Activated T-cell treated with anti-CD3 and anti-CD28 coated beads for 24 hours (primary cell): ENCODE results near the gene SEC23A.
"Not testable (repeated sequence)": the region's sequence is repeated elsewhere in the genome, so short reads cannot be mapped to it uniquely, and the experiment has no call there.

ENCODE experiments used
- DNase-seq: peaks from one replicate; pipeline ENCODE4 v3.0.0-alpha.2; 2020; ENCODE audit warnings: low read depth

The SEC23A gene

DNA sequence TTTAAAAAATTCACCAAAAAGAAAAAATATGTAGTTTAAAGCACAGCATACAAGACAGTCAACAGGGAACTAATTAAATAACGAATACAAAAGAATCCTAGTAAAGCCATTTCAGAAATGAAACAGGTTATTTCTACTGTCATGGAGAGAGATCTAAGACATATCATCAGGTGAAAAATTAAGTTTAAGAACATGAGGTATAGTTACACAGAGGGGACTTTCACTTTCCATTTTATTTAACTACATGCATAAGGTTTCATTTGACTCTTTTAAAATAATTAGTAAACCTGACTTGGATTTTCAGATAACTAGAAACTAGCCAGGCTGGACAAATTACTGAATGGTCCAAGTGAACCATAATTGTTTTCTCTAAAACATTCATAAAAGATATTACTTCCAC lies 11.3 kb downstream of the SEC23A start:
- no peak for DNase-seq

DNA sequence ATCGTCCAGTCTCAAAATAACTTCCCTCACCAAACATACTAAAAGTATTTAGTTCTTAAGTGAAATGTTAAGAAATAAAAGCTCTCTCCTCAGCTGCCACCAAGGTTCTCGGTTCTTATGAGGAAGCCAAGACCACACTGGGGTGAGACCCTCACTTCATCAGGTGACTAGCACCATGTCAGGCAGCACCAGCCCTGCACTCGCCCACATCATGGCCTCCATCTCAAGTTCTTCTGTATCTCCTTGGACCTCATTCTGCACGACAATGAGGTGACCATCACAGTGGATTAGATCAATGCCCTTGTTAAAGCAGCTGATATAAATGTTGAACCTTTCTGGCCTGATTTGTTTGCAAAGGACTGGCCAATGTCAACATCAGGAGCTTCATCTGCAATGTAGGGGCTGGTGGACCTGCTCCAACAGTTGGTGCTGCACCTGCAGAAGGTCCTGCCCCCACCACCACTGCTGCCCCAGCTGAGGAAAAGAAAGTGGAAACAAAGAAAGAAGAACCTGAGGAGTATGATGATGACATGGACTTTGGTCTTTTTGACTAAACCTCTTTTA lies 12.4 kb downstream of the SEC23A start:
- DNase-seq = no peak

DNA sequence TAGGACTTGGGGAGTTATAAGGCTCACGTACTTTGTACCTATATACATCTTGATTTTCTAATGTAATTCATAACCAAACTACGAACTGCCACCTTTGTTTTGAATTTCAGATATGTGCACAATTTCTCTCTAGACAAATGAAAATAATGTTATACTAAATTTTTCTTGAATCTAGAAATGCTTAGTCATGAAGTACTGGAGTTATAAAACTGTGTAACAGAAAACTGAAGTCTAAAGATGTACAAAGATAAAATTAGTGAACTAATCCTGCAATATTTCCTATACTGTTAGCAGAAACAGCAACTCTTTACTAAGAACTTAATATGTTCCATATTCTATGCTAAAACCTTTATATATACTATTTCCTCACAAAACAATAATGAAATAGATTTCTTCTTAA lies 15.5 kb downstream of the SEC23A start:
- no peak for DNase-seq

DNA sequence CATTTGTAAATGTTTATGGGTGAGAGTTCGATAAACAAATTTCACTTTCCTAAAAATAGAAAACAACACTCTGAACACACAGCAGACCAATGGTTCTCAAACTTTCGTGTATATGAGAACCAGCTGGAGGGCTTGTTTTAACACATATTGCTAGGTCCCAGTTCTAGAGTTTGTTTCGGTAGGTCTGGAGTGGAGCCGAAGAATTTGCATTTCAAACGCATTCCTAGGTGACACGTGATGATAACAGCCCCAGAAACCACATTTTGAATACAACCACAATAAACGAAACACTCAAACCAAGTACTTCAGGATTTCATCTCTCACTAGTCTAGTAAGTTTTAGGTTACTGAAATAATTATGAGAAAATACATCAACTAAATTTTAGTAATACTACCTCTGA lies 17.1 kb downstream of the SEC23A start:
- no peak for DNase-seq

DNA sequence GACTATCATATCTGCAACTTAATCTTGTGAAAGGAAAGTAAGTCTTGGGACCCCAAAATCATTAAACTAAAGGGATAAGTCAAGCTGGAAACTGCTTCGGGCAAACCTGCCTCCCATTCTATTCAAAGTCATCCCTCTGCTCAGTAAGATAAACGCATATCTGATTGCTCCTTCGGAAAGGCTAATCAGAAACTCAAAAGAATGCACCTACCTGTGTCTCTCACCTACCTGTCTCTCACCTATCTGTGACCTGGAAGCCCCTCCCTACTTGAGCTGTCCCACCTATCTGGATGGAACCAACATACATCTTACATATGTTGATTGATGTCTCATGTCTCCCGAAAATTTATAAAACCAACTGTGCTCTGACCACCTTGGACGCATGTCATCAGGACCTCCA lies 19.9 kb downstream of the SEC23A start:
- no peak for DNase-seq

DNA sequence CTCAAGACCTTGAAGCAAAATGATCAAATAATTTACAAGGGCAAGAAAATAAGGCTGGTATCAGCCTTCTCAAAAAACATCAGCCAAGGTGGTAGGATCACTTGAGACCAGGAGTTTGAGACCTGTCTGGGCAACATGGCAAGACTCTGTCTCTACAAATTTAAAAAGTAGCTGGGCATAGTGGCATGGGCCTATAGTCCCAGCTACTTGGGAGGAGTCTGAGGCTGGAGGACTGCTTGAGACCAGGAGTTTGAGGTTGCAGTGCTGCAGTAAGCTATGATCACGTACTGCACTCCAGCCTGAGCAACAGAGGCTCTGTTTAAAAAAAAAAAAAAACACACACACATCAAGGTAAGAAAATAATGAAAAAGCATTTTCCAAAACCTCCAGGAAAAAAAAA lies 22.1 kb downstream of the SEC23A start:
- no peak for DNase-seq

DNA sequence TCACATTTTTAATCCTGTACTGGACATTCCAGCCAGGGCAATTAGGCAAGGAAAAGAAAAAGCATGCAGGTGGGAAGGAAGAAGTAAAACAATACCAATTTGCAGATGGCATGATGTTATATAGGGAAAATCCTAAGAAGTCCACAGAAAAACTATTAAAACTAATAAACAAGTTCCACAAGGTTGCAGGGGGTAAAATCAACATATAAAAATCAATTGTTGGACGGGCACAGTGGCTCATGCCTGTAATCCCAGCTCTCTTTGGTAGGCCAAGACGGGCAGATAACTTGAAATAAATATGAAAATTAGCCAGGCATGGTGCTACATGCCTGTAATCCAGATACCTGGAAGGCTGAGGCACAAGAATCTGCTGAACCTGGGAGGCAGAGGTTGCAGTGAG lies 31.9 kb downstream of the SEC23A start:
- no peak for DNase-seq

DNA sequence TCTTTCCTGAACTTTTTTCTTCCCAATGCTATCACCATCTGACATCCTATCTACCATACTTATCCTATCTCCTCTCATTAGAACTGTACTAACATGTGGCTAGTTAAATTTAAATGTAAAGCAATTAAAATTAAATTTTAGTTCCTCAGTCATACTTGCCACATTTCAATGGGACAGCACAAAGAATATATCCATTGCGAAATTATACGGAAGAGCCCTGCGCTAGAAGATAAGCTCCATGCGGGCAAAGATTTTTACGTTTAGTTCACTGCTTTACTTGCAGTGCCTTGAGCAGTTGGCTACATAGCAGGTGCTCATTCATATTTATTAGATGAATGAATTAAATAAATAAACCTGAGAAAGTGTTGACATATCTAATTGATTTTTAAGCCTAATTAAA lies 33.1 kb downstream of the SEC23A start:
- DNase-seq = no peak

DNA sequence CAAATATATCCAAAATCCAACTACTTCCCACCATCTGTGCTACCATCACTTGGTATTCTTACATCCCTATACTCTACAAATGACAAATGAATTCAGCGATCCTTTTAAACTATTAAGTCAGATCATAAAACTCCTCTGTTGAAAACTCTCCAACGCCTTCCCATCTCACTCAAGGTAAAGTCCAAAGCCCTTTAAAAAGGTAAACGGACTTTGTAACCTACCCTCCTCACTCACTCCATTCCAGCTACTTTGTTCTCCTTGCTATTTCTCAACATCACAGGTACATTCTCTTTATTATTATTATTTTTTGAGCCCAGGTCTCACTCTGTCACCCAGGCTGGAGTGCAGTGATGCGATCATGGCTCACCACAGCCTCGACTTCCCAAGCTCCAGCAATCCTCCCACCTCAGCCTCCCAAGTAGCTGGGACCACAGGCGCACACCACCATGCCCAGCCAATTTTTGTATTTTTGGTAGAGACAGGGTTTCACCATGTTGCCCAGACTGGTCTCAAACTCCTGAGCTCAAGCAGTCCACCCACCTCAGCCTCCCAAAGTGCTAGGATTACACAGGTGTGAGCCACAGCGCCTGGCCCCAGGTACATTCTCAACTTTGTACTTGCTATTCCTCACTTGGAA lies 33.7 kb downstream of the SEC23A start:
- DNase-seq = not testable (repeated sequence)

DNA sequence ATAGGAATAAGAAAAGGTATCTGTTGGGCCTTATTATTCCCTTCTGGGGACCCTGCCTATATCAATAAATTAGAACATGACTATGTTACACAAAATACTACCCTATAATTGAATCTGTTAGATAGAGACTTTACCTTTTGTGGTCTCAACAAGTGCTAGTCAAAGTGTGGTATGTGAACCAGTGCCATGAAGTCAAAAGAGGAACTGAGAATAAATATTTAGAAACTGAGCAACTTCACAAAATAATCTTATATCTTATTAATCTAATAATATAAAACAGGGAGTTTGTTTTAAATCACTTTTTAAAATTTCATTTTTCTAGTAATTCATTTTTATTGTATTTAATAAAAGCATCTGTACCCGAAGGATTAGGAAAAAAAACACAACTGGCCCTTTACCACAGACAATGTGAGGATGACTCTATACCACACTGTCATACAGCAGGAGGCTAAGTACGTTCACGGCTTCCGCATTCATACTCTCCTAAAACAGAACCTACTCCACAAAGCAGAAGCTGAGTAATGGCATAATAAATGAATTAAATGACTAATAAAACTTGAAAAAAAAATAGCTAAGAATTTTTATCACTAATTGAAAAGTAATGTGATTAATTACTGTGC lies 42.1 kb downstream of the SEC23A start:
- no peak for DNase-seq

DNA sequence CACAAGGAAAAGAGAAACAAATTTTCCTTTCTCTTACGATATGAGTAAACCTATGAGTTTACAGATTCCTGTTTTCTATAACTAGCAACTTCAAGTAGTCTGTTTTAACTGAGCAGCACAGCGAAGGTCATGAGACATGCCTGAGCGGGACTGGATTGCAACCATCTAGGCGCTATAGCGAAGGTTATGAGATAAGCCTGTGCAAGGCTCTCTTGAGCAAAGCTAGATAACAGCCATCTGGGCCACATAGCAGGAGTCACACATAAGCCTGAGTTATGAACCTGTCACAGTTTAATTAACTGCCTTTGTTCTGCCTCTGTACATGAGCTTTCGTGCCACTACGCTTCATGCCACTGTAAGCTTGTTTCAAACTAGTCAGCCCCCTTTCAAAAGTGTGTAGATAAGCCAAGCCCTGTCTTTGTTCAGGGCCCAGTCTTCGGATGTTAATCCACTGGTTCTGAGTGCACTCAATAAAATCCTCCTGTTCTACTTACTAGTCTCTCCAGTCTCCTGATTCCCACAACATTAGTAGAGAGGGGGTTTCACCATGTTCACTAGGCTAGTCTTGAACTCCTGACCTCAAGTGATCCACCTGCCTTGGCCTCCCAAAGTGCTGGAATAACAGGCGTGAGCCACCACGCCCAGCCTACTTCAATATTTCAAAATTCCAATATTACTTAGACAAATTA lies 47.1 kb downstream of the SEC23A start:
- DNase-seq = no peak

DNA sequence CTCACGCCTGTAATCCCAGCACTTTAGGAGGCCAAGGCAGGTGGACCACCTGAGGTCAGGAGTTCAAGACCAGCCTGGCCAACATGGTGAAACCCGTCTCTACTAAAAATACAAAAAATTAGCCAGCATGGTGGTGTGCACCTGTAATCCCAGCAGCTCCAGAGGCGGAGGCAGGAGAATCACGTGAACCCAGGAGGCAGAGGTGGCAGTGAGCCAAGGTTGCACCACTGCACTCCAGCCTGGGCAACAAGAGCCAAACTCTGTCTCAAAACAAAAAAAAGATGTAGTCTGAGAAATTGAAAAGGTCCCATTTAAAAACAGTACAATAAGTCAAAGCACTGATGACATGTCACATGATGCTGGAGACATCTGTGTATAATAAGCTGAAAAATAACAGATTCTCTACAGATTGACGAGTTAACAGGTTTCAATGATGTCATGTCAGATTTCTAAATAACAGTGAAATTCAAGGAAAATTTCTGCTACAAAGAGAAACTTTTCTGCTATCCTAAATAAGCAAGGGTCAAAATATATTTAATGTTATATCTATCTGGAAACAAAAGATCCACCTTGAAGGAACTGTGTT lies 50.1 kb downstream of the SEC23A start:
- not testable (repeated sequence) for DNase-seq

DNA sequence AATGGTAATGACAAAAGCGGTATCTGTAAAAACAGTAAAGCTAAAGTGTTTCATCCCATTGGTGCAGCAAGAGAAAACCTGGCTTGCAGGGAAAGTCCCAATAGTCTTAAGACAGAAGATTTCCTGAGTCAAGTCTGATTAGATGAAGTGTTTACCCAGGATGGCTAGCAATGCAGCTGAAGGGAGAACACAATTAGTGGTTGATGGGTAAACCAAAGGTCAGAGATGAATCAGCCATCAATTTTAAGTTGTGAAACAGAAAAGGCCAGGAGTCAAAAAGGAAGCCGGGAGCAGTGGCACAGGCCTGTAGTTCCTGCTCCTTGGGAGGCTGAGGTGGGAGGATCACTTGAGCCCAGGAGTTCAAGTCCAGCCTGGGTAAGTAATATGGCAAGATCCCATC lies 52.6 kb downstream of the SEC23A start:
- no peak for DNase-seq

DNA sequence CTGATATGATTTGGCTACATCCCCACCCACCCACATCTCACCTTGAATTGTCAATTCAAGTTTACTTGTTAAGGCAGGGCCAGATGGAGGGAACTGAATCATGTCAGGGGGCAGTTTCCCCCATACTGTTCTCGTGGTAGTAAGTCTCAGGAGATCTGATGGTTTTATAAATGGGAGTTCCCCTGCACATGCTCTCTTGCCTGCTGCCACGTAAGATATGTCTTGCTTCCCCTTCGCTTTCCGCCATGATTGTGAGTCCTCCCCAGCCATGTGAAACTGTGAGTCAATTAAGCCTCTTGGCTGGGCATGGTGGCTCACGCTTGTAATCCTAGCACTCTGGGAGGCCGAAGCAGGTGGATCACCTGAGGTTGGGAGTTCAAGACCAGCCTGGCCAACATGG lies 57.1 kb downstream of the SEC23A start:
- not testable (repeated sequence) for DNase-seq

DNA sequence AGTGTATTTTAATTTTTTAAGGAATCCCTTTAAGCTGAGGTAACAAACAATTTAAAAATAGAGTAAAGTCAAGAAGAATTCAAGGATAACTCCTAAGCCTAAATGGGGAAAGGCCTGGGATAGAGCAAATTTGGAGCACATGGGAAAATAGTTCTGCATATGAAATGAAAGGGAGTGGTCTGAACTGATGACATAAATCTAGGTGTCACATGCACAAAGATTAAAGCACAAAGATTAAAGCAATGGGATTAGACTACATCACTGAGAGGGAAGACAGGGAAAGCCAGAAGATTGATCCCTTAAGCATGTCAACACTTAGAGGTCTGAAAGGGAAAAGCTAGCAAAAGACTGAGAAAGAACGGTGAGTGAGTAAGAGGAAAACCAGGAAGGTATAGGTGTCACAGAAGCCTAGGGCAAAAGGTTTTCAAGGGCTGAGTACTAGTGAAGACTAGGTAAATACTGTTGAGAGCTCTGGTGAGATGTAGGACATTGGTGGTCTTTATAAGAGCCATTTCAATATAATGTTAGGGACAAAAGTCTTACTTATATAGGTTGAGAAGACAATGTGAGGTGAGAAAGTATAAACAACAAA lies 59.6 kb downstream of the SEC23A start:
- DNase-seq = no peak

DNA sequence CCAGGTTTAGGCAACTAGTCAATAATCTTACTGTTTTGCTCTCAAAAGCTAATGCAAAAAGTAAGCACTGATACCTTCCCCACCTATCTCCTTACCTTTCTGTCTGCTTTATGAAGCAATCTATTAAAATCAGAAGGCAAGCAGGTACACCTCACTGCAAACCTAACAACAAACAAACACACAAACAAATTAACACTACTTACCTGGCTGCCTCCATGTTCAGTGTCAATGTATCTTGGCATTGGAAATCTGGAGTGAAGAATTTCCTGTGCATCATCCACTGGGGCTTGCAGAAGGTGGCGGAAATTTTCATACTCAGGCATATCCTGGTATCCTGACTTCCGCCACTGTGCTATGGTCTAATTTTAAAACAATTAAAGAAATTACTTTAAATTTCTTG lies 62.5 kb downstream of the SEC23A start:
- no peak for DNase-seq

DNA sequence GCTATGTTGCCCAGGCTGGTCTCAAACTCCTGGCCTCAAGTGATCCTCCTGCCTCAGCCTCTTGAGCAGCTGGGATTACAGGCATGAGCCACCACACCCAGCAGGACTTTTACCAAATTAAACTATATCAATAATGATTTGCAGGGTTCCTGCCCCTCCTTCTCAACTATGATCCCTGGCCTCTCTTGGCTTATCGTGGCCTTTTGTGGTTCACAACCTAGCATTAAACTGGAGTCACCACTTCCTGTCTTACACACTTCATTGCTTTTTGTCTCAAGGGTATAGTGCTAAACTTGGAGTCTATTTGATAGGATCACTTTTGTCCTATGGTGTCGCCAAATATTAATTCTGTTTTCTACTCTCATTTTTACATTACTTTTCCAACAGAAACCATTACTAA lies 64.5 kb downstream of the SEC23A start:
- DNase-seq = no peak

DNA sequence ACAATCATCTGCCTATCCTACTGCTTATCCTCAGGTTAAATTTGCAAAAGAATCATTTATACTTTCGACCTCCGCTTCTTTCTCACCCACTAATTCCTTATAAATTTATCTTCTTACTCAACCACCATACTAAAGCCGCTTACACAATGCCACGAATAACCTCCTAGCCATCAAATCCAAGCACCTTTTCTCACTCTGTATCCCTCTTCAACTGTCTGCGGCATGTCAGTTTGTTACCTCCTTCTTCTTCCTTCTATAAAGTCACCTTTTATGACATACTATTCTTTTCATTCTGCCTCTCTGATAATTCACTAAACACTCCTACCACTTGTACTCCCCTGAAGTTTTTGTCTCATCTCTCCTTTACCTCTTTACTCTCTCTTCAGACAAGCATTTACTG lies 66.3 kb downstream of the SEC23A start:
- DNase-seq = no peak

DNA sequence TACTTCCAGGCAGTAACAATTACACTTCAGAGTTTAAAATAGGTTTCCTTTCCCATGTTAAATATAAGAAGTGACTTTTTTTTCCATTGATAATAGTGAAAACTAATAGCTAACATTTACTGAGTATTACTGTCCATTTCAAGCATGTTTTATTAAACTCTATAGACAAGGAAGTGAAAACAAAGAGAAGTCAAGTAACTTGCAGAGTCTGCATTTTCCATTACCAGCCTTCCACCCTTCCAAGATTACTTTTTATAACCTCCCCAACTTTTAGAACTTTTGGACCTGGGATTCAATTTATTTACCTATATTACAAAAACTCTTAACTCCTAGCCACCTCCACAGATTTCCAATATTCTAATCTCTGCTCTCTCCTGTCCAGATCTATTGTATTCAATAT lies 67.7 kb downstream of the SEC23A start:
- DNase-seq = no peak

DNA sequence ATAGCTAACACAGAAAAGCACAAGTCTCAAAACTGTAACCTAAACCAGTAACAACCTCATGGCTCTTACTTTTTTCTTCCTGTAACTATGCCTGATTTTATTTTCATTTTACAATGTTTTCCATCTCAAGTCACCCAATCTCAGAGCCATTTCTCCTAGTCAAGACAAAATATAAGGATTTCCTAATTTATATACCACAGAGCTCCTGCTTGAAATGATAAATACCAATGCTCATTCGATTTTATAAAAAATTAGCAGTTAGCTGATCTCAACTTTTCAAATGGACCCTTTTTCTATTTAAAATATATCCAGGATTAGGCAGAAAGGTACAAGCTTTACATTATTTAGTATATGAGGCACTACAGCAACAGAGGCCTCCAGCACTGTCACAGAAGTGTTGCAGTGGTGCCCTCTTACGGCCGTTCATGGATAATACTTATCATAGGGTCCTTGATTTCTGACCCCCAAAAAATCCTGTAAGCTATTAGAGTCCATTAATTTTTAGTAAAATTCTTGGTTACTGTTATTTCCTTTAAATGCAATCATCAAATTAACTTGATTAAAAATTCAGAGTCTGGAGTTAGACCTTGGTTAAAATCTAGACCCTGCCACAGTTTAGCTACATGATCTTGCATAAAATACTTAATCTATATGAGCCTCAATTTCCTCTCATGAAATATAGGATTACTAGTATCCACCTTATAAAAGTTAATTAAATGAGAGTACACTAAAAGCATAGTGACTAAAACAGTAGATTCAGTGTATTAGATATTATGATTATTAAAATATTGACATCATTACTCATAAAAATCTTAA lies 68.3 kb downstream of the SEC23A start:
- no peak for DNase-seq

DNA sequence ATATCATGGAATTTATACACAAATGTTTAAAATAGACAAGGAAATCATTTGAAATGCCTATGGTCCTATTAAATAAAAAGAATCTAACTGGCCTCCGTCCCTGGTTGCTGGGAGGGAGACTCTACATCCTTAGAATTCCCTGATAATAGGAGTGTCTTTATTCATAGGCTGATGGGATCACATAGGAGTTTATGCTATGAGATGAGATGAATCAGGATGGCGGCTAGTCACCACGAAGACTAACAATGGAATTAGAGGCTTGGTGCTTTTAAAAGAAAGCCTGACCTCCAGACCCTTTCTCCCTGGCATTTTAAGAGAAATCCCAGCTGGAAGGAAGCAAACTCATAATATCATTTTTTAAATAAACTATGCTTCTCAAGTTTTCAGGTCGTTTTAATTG lies 69.7 kb downstream of the SEC23A start:
- DNase-seq = no peak

DNA sequence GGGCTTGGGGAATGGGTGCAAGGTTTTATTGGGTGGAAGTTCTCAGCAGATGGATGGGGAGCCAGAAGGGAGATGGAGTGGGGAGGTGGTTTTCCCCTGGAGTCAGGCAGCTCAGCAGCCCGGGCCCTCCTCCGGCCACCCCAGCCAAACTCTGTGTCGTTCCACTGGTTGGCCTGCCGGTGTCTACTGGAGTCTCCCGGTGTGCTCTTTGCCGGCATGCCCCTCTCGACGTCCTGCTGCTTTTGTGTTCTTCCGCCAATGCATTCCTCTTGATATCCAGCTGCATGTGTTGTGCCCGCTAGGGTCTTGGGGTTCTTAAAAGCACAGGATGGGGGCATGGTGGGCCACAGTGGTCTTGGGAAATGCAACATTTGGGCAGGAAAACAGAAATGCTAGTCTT lies 72.8 kb downstream of the SEC23A start:
- no peak for DNase-seq
